Activated CD4-positive, alpha-beta T cell treated with anti-CD3 and anti-CD28 coated beads, Interleukin-2, amount 50 U/mL, for 24 hours (primary cell): ENCODE data around the gene BTNL8.

Experiments used
- DNase-seq, 2 donors: peaks; one replicate each; pipeline ENCODE4 v3.0.0-alpha.2; 2020; ENCODE audit warnings: low read depth in 1 of 2, low spot score in 1 of 2

BTNL8 gene, protein sequence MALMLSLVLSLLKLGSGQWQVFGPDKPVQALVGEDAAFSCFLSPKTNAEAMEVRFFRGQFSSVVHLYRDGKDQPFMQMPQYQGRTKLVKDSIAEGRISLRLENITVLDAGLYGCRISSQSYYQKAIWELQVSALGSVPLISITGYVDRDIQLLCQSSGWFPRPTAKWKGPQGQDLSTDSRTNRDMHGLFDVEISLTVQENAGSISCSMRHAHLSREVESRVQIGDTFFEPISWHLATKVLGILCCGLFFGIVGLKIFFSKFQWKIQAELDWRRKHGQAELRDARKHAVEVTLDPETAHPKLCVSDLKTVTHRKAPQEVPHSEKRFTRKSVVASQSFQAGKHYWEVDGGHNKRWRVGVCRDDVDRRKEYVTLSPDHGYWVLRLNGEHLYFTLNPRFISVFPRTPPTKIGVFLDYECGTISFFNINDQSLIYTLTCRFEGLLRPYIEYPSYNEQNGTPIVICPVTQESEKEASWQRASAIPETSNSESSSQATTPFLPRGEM

DNA sequence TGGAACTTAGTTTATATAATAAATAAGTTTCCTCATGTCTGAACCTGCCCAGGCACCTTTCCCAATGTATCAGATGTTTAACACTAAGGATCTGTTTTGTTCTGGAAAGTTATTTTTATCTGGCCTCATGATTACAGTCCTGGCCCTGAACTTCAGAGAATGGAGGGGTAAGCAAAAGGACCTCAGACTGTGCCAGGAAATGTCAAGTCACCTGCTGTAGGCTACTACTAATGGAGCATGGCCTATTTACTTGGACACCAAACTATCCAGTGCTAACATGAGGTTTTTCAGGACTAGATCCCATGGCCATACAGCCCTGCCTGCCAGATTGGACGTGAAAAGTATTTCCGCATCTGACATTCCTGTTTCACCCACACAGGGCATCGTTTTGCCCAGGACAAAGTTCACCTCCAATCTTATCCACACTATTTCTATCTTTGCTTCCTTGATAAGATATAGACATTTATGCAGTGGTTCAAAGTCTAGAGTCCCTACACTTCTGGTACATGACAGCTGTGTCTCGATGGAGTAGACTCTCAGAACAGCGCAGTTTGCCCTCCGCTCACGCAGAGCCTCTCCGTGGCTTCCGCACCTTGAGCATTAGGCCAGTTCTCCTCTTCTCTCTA, at the start of gene BTNL8:
Gene BTNL8, plus strand, starts transcription at position 539 of the 626 bp plus-strand sequence. CDS start 152 bp downstream, outside the sequence.
- no peak for DNase-seq

DNA sequence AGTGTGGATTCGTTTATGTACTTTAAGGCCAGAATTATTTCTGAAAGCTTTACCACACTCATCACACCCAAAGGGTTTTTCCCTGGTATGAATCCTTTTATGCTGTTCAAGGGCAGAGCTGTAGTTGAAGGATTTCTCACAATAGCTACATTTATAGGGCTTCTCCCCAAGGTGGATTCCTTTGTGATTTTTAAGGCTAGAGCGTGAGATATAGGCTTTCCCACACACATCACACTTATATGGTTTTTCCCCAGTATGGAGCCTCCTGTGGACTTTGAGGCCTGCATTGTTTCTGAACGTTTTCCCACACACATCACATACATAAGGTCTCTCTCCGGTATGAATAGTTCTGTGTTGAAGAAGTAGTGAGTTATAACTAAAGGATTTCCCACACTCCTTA, 49.1 kb upstream of the BTNL8 start:
- no peak for DNase-seq

DNA sequence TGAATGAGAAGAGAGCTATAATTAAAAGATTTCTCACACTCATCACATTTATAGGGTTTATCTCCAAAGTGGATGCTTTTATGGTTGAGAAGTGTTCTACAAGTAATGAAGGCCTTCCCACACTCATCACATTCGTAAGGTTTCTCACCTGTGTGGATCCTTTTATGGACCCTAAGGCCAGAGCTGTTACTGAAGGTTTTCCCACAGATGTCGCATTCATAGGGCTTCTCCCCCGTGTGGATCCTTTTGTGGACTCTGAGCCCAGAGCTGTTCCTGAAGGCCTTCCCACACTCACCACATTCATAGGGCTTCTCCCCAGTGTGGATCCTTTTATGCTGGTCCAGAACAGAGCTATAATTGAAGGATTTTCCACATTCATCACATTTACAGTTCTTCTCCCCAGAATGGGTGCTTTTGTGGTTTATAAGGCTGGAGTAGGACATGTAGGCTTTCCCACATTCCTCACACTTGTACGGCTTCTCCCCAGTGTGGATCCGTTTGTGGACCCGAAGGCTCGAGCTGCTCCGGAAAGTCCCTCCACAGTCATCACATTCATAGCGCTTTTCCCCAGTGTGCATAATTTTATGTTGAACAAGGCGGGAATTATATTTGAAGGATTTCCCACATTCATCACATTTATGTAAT, 48.4 kb upstream of the BTNL8 start:
- no peak for DNase-seq

DNA sequence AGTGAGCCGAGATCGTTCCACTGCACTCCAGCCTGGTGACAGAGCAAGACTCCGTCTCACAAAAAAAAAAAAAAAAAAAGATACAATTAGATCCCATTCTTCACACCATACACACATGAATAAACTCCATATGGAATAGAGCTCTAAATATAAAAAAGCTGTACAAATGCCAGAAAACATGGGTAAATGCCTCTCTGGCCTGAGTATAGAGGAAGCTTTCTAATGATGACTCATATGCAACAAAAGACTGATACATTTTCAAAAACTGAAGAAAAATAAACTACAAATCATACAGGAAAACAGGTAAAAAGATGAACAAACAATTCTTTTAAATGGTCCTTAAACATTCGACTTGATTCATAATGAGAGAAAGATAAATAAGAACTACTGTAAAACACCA, 46.5 kb upstream of the BTNL8 start:
- DNase-seq: no peak

DNA sequence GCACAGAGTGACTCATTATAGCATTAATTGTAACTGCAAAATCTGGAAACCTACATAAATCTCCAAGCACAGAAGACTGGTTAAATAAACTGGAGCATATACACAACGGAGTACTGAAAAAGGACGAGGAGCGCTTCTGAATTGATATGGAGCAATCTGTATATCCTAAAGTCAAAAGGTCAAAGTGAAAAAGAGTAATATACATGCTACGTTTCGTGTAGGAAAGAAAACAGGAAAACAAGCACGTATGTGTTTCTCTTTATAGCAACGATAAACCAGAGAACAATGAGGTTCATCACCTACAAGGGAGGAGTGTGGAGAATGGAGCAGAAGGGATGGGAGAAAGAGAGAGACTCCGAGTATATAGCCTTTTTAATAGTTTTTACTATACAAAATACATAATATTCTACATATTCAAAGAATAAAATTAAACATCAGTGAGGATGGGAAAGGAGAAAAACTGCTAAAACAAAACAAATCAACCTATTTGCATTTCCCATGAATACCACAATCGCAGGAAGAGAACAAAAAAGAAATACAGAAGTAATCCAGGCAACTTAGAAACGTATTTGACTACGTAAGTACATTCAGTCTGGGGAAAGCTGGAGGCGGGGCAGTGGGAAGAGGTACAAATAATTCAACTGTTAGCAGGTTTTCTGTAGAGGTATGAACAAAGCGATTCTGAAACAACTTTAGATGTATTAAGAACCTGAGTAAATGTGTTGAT, 45.7 kb upstream of the BTNL8 start:
- no peak for DNase-seq

DNA sequence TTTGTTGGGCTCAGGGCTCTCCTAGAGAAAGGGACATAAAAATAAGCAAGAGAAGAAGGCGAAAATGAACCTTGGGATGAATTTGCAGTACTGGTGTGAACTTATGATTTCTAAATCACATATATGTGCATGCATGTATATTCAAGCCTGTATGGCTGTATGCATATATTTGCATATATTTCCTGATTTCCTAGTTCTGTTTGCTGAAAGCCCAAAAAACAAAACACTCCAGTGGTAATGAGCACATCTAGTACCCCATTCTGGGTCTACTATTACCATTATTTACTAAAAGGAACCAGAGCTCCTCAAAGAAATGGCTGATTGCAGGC, 45.1 kb upstream of the BTNL8 start:
- DNase-seq: no peak

DNA sequence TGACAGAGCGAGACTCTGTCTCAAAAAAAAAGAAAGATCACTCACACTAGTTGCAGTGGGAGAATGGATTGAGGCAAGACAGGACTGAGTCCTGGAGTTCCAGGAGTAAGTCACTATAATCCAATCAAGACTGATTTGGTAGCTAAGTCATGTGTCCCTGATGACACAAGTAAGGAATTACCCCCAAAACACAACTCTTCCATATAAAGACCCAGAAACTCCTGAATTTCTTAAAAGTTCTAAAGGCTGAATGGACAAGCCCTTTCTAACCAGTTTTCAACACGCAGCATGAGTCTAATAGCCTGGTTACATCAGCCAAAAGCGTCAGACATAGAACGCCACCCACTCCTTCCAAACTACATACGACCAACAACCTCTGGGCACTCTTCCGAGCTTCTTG, 40.4 kb upstream of the BTNL8 start:
- no peak for DNase-seq

DNA sequence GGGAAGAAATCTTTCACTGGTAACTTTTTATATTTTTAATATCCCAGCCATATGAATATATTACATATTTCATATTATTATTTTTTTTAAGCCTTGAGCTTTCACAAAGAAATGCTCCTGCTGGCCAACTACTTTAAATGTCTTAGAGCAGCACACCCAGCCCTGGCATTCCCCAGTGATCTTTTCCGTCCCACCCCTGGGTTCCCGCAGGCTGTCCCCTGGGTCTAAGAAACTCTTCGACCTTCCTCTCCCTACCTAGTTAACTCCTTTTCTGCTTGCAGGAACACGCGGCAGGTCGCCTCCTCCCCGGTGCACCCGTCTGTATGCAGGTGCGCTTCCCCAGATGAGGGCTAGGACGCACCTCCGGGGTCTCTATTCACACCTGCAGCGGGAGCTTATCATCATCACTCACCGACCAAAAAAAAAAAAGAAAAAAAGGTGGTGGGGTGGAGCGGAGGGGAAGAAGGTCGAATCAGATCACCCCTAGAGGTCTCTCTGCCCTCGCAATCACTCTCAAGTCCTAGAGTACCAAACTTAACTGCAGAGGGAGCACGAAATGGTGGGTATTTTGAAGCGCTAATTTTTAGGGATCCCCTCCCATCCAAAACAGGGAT, 38.6 kb upstream of the BTNL8 start:
- peak in 1 of 2 donors; percentile 37 for DNase-seq

DNA sequence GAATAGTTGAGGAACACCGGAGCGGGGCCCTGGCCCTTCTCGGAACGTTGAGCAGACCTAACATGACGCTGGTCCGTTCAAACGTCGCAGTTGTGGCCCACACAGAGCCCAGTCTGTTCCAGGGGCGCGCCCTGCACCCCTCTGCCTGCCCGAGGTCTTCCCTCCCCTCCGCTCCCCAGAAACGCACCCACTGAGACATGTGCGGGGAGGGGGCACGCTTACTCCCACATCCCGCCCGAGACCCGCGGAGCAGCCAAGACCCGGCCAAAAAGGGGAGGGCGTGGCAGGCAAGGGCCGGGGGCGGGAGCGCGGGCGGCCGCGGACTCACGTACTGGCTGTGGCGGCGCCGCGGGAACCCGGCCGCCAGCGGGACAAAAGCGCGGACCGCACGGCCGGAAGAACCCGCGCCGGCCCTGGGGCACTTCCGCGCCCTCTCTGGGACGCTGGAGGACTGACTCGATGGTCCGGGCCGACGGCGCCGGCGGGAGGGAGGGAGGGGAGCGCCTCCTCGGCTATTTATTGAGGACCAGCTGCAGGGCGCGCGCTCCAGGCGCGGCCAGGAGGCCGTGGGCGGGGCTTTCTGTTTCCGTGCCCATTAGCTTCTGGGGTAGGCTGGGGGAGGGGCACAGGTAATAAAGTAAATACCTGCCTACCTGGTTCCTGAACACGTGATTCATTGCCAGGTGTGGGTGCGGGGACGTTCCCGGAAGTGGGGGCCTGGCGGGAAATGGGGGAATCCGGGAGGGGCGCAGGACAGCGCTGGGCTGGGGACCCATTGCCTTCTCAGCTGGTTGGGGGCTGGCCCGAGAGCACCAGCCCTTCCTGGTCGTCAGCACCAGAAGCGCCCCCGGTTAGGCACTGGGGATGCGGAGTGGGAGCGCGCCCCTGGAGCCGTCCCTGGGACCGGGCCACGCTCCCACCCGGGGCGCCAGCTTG, 37.8 kb upstream of the BTNL8 start, which contains the start of gene ZFP62:
Gene ZFP62, minus strand, starts transcription at position 390 of the 936 bp plus-strand sequence. Its CDS starts 57 bp downstream, at position 333.
- DNase-seq: peak; percentile 73 to 80

DNA sequence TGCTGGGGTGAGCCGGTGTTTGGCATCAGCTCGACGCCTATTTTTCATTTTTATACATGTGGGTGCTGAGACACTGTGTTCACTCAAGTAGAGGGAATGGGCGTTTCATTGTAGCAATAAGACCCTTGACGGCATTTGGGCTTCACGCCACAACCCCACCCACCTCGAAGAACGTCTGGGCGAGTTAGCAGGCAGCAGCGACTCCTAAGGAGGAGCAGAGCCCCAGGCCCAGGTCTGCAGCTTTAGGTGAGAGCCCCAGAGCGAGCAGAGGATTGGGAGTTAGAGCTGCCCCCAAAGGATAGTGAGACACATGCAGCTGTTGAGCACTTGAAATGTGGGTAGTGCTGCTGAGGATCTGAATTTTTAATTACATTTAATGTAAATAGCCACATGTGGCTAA, 36.3 kb upstream of the BTNL8 start:
- no peak for DNase-seq

DNA sequence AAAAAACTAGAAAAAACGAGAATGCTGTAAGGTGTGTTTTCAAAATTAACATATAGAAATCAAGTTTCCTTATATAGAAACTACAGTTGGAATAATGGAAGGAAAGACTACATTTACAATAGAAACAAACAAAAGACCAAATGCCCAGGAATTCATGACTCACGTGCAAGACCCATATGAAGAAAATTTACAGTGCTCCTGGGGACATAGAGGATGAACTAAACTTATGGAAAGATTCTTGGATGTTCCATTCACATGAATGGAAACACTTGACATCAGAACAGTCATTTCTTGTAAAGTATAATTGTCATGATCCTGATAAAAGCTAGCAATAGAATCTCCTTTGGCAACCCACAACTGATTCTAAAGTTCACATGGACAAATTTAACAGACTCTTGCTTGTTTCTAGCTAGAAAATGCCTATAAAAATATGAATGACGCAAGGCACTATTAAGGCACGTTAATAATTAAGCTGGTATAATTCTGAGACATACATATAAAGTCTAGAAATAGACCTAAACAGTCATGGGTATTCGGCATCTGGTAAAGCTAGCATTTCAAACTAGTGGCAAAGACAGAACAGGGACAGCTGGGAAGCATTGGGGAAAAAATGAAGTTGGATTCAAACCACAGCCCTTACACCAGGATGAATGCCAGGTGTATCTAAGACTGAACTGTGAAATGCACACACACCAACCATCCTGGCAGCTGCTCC, 32.8 kb upstream of the BTNL8 start:
- DNase-seq: no peak

DNA sequence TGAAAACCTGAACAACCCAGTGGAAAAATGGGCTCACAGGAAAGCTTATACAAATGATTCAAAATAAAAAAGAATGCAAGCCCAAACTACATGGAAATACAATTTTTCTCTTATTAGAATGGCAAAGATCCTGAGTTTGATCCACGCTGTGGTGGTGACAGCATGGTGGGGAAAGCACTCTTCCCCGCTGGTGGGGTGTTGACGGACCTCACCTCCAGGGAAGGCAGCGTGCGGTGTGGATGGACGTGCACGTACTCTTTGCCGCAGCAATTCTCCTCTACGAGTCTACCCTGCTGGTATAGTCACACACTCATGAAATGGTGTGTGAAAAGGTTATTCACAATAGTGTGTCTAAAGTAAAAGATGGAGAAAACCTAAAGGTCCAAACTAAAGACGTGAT, 32.0 kb upstream of the BTNL8 start:
- no peak for DNase-seq

DNA sequence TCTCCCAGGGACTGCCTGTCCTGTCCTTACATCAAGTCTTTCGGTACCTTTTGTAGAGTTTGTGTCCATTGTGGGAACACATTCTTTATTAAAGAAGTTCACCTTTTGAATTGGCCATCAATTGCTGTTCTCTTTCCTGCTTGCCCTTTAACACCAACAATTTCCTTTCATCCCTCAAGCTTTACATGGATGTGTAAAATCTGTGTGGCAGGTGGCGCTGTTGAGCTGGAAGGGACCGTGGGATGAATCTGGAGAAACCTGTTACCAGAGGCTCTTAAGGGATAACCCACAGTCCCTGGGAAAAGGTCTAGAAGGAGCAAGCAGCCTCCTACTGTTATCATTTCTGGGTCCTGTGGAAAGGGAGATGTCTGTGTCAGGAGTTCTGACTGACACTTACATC, 30.0 kb upstream of the BTNL8 start:
- DNase-seq: peak; percentile 41 to 51

DNA sequence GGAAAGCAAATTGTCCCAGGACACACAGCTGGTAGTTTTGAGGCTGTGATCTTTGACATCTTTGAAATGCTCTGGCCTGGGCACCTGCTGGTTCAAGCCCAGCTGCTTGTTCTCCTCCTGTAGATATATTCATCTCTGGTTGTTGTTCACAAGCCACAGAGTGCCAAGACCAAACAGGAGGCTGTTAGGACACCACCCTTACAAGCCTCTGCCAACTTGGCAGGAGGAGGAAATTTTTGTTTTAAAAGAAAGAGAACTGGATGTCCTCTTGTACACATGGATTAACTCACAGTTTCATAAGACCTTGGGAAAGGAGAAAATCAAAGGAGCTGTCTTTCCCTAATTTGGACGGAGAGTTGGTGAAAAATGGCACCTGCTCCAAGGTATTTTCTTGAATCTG, 29.4 kb upstream of the BTNL8 start:
- DNase-seq: no peak

DNA sequence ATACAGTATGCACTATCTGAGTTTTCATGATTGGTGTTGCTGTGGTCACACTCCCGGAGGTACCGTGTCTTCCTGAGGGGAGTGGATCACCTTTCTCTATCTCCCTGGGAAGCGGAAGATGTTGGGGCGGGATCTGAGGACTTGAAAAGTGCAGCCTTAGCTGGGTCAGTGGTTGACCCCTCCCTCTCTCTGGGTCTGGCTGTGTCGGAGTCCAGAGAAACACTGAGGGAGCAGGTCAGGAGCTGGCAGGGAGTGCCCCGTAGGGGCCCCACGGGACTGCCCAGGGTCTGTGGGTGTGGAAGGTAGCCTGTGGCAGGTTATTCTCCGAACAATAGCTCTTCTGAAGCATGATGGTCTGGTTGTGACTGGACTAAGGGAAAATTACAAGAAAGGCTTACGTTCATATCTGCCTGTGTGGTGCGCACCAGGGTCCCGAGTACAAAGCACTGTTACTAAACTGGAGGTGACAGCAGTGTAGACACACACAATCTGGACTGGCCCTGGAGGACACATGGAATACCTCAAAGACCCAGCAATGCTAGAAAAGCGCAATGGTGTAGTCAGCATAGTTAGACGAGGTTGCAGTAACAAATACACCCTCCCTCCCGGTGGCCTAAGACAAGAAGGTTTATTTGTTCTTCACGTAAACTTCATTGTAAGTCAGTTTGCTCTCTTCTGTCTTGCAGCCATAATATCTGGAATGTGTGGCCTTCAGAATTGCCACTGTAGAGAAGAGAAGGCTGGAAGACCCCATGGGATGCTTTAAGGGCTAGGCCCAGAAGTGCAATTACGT, 28.5 kb upstream of the BTNL8 start:
- DNase-seq: no peak

DNA sequence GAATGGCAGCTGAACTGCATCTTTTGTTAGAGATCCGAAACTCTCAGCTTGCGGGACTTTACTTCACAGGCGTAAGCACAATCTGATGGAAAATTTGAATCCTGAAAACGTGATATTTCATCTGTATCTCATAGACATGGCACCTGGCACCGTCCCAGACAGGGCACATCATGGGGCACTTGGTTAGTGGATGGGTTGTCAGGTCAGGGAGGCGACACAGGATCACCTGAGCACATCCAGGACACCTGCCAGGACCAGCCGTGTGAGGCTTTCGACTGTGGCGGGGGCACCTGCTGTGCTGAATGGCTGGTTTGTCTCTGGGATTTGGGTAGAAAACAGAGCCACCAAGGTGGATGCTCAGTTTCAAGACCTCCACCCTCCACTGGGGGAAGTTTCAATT, 26.5 kb upstream of the BTNL8 start:
- no peak for DNase-seq

DNA sequence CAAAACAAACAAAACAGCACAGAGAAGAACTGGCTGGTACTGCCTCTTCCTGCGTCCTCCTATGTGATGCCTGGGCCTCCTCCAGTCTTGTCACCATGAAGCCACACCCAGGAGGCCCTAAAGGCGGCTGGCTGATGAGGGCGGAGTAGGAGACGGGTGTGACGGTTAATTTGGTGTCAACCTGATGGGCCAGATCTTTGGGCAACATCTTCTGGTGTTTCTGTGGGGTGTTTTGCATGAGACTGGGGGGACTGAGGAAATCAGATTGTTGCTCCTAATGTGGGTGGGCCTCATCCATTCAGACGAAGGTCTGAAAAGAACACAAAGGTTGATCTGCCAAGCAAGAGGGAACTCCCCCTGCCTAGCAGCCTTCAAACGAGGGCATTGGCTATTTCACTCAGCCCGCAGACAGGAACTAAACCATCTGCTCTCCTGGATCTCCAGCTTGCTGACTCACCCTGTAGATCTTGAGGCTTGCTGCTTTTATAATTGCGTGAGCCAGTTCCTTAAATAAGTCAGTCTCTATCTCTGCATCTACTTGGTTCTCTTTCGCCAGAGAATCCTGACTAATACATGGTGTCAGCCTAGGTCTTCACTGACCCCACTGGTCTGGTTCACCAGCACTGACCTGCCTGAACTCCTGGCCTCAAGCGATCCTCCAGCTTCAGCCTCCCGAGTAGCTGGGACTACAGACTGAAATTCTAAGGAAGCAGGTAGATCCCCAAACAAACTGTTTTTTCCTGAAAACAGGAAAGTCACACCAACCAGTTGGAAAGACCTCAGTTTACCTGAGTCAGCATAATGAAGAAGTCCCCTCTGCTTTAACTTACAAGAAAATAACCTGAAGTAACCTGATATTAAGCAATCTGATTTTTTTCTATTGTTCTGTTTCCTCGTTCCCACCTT, 25.1 kb upstream of the BTNL8 start:
- DNase-seq: no peak
